Endodermal cell (in vitro differentiated cells): ENCODE data around the gene ZNF385A. TPM values are rescaled to one million over a fixed set of nuclear protein-coding genes. Genes with fewer than 3 reads are reported as not detected.

Source experiments
- DNase-seq: peaks from one replicate; pipeline ENCODE4 v3.0.0-alpha.2; 2017
- H3K27ac ChIP-seq: 2 replicates; pipeline ENCODE4 v1.5.1; 2013; ENCODE audit warnings: mild to moderate bottlenecking, low read depth, low read length, moderate library complexity
- H3K27me3 ChIP-seq: 2 replicates; pipeline ENCODE4 v1.6.1; 2013; ENCODE audit warnings: mild to moderate bottlenecking, low read length, moderate library complexity; ENCODE audit not compliant: insufficient read depth, control insufficient read depth, poor library complexity, severe bottlenecking
- H3K36me3 ChIP-seq: 2 replicates; pipeline ENCODE4 v1.7.0; 2013; ENCODE audit warnings: mild to moderate bottlenecking, low read length, moderate library complexity; ENCODE audit not compliant: control insufficient read depth, insufficient read depth
- H3K4me1 ChIP-seq: one replicate; pipeline ENCODE4 v1.7.0; 2013; ENCODE audit warnings: low read length; ENCODE audit not compliant: control insufficient read depth, insufficient read depth
- H3K4me3 ChIP-seq: 2 replicates; pipeline ENCODE4 v1.5.1; 2013; ENCODE audit warnings: mild to moderate bottlenecking, low read length, moderate library complexity
- H3K9ac ChIP-seq: 2 replicates; pipeline ENCODE4 v1.6.1; 2013; ENCODE audit warnings: mild to moderate bottlenecking, low read length, moderate library complexity; ENCODE audit not compliant: poor library complexity, severe bottlenecking; ENCODE audit errors: extremely low read depth
- H3K9me3 ChIP-seq: 2 replicates; pipeline ENCODE4 v1.6.1; 2013; ENCODE audit warnings: mild to moderate bottlenecking, low read length, moderate library complexity; ENCODE audit not compliant: control insufficient read depth
- H3K27ac Mint-ChIP-seq: 2 replicates; pipeline ENCODE4 v1.8.0; 2020; ENCODE audit warnings: mixed read lengths
- H3K27me3 Mint-ChIP-seq: 2 replicates; pipeline ENCODE4 v1.8.0; 2021; ENCODE audit warnings: mild to moderate bottlenecking, mixed read lengths; ENCODE audit not compliant: insufficient read depth
- H3K36me3 Mint-ChIP-seq: 2 replicates; pipeline ENCODE4 v1.8.0; 2020; ENCODE audit warnings: low read depth, mixed read lengths
- H3K4me1 Mint-ChIP-seq: 2 replicates; pipeline ENCODE4 v1.8.0; 2020; ENCODE audit warnings: mixed read lengths
- H3K4me3 Mint-ChIP-seq: 2 replicates; pipeline ENCODE4 v1.8.0; 2020; ENCODE audit warnings: mild to moderate bottlenecking, moderate library complexity, mixed read lengths
- H3K9me3 Mint-ChIP-seq: 2 replicates; pipeline ENCODE4 v1.8.0; 2020; ENCODE audit warnings: mild to moderate bottlenecking, mixed read lengths
- WGBS, 2 experiments: methylation state at CpG; one replicate each; pipeline versions ENCODE4 v1.1.5 to v1.1.7; 2013; ENCODE audit warnings: missing lambda C conversion rate in 2 of 2, mixed read lengths in 1 of 2; ENCODE audit not compliant: insufficient coverage in 1 of 2, insufficient read length in 1 of 2; 5-methylcytosine and 5-hydroxymethylcytosine counted together
- total RNA-seq, 2 donors: library from RNA; stranded (reverse); fragmentation: NEBNext Ultra II Directional in 1 of 2; extraction: Animal tissue kit (Norgen Biotek cat#: 25700) in 1 of 2; gene quantifications; 2 replicates in 1 of 2; 3 replicates in 1 of 2; pipeline ENCODE4 v1.2.1, GENCODE V29; 2021
- TF ChIP-seq, protein P1 (sequence below): fragments of 200-600 bp; sonication (generic); conservative IDR thresholded peaks from 2 replicates; pipeline ENCODE4 v1.5.0; 2021; ENCODE audit warnings: antibody characterized with exemption, mild to moderate bottlenecking

Gene ZNF385A
- total RNA-seq, 2 donors from 2014 or later: 10.5 to 16.3 TPM

DNA sequence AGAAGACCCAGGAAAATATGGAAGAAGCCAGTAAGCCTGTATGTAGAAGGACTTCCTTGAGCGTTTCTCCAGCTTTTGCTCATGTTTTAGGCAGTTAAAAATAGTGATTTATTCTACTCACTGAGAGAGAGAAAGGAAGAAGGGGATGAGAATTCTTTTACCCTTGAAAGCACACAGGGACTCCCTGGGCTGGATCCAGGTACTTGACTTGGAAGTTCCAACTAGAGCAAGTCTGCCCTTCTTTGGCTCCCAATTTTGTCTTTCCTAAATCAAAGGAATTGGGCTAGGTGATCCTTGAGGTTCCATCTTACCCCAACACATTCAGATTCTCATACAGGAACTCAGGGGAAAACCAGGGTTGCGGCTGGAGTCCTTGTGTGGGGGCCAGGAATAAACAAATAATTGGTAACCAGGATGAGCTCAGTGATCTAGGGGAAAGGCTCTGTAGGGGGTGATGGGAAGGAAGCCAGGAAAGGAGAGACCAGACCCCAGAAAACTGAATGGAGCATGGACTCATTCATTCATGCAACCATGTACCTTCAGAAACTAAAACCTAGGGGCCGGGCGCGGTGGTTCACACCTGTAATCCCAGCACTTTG, 46.0 kb upstream of the ZNF385A start:
- Histone ChIP-seq H3K4me1 (peaks cover 12% of the 10 kb centered on the region), H3K27ac (no peak overlapping the region), H3K36me3 (no peaks in the 10 kb centered on the region), H3K9me3 (no peaks in the 10 kb centered on the region), H3K4me3 (no peak overlapping the region), H3K9ac (no peak overlapping the region), H3K27me3 (peaks cover 10% of the 10 kb centered on the region)
- Mint-ChIP-seq H3K27ac (peak overlapping the region; percentile 75), H3K27me3 (peaks cover 13% of the 10 kb centered on the region), H3K9me3 (no peaks in the 10 kb centered on the region), H3K4me3 (no peak overlapping the region), H3K4me1 (peaks cover 70% of the 10 kb centered on the region), H3K36me3 (no peaks in the 10 kb centered on the region)
- WGBS, 2 experiments: 95 to 100% methylated on average over 4 to 5 of the region's 5 CpGs
- TF ChIP-seq, protein P1, sequence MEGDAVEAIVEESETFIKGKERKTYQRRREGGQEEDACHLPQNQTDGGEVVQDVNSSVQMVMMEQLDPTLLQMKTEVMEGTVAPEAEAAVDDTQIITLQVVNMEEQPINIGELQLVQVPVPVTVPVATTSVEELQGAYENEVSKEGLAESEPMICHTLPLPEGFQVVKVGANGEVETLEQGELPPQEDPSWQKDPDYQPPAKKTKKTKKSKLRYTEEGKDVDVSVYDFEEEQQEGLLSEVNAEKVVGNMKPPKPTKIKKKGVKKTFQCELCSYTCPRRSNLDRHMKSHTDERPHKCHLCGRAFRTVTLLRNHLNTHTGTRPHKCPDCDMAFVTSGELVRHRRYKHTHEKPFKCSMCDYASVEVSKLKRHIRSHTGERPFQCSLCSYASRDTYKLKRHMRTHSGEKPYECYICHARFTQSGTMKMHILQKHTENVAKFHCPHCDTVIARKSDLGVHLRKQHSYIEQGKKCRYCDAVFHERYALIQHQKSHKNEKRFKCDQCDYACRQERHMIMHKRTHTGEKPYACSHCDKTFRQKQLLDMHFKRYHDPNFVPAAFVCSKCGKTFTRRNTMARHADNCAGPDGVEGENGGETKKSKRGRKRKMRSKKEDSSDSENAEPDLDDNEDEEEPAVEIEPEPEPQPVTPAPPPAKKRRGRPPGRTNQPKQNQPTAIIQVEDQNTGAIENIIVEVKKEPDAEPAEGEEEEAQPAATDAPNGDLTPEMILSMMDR: no peak
- DNase-seq: no peak

DNA sequence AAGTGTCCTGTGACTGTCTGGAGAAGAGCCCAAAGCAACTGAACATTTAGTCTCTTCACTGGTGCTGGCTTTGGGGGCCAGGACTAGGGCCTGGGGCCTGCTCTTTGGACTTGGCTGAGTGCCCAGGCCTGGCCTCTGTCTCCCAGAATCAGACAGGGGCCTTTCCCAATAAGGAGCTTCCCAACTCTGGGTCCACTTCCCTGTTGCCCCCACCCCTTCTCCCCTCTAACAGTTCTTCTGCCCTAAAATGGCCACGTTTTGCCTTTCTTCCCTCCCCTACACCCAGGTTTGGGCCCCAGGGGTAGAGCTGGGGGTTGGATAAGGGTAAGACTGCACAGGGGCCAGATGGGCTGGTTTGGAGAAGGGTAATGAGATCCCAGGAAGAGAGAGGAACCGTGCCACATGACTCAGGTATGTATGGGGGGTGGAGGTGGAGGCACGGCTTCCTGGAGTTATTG, 44.5 kb upstream of the ZNF385A start:
- Histone ChIP-seq H3K9ac (no peak overlapping the region), H3K27ac (no peak overlapping the region), H3K27me3 (peaks cover 23% of the 10 kb centered on the region), H3K4me3 (no peak overlapping the region), H3K36me3 (no peaks in the 10 kb centered on the region), H3K4me1 (peaks cover 12% of the 10 kb centered on the region), H3K9me3 (no peaks in the 10 kb centered on the region)
- Mint-ChIP-seq H3K27me3 (peaks cover 23% of the 10 kb centered on the region), H3K9me3 (no peaks in the 10 kb centered on the region), H3K27ac (peak overlapping the region; percentile 79), H3K4me1 (peaks cover 73% of the 10 kb centered on the region), H3K36me3 (no peaks in the 10 kb centered on the region), H3K4me3 (peak overlapping the region; percentile 16)
- peak; percentile 46 for DNase-seq
- TF ChIP-seq, protein P1: no peak
- 87% methylated on average over 2 of the region's 3 CpGs; no CpG with 5 or more reads in 1 of the 2 experiments for WGBS, 2 experiments

DNA sequence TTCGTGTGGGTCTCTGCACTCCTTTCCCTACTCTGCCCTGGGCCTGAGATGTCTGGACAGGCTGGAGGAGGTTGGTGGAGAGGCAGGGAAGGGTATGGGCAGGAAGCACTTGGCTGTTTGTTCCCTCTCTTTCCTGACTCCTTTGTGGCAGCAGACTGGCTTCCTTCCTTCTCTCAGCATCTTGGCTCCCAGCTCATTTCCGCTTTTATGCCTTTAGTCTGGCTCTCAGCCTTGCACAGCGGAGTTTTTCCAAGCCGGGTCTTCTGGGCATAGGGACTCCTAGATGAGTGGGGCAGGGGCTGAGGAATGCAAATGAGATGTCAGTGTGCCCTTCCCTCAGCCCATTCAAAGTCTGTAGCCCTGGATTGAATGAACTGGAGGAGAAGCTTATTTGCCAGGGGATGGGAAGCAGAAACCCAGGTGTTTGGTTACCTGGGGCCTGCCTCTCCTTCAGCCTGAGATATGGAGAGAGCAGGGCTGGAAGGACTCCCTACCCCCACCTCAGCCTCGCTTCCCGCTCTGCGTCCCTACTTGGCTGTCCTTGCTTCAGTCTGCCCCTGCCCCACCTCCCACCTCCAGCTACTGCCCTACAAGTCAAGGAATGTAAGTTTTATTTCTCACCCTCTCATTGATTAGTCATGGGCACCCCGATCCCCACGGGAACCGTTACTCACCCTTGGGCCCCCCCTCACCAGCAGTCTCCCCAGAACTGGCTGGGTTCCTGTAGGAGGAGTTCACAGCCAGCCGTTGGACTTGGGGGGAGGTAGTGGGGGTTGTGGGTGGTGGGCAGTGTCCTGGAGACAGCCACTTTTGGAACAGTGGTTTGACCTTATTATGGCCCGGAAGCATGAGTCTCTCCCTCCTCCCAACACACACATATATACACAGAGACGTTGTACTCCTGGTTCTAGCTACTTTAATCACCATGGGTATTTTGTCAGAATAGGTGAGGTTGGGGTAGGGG, 43.8 kb upstream of the ZNF385A start:
- H3K9ac ChIP-seq: no peak overlapping the region
- DNase-seq: peak; percentile 73

More for the DNA sequence above, 43.8 kb upstream of the ZNF385A start:
- no peaks in the 10 kb centered on the region for H3K9me3 Mint-ChIP-seq
- H3K4me3 Mint-ChIP-seq: peak overlapping the region; percentile 16
- H3K4me1 ChIP-seq: peaks cover 12% of the 10 kb centered on the region
- TF ChIP-seq, protein P1: no peak
- 76 to 92% methylated on average over 2 to 12 of the region's 13 CpGs for WGBS, 2 experiments
- H3K36me3 ChIP-seq: no peaks in the 10 kb centered on the region
- peak overlapping the region; percentile 79 for H3K27ac Mint-ChIP-seq
- peaks cover 23% of the 10 kb centered on the region for H3K27me3 Mint-ChIP-seq
- H3K27ac ChIP-seq: no peak overlapping the region
- H3K4me3 ChIP-seq: no peak overlapping the region
- peaks cover 75% of the 10 kb centered on the region for H3K4me1 Mint-ChIP-seq
- H3K9me3 ChIP-seq: no peaks in the 10 kb centered on the region
- no peaks in the 10 kb centered on the region for H3K36me3 Mint-ChIP-seq
- H3K27me3 ChIP-seq: peaks cover 23% of the 10 kb centered on the region
